HG02571 (cell line): Measurements from ENCODE around the gene ZACN.
"Not testable (repeated sequence)": the region's sequence is repeated elsewhere in the genome, so short reads cannot be mapped to it uniquely, and the experiment has no call there.

ENCODE experiments used
- ATAC-seq: cut with Tn5 transposase; IDR thresholded peaks from one replicate; pipeline ENCODE4 v1.9.1; 2021; ENCODE audit warnings: mild to moderate bottlenecking, moderate library complexity; ENCODE audit not compliant: unreplicated experiment

Gene ZACN

GRCh38 chr17:76078860-76079534, at the start of gene ZACN:
Gene ZACN (plus strand): TSS chr17:76079182. CDS start chr17:76079265, 83 bp downstream.
- ATAC-seq: no peak

- no peak for ATAC-seq
Measured at GRCh38 chr17:76032073-76032779, 46.8 kb upstream of the ZACN start.

DNA sequence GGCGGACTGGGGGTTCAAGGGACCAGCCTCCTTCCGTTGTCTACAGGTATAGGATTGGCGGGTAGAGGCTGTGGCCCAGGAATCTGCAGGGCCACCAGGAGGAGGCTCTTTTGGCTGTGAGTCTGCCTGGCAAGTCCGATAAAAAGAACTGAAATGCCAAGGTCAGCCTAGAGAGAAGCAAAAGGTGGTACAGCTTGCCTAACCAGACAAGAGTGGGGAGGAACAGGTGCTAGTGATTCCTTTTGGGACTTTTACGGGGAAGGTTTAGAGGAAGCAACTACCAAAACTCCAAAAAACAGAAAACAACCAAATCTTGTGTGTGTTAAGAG, 46.2 kb upstream of the ZACN start:
- ATAC-seq: no peak

DNA sequence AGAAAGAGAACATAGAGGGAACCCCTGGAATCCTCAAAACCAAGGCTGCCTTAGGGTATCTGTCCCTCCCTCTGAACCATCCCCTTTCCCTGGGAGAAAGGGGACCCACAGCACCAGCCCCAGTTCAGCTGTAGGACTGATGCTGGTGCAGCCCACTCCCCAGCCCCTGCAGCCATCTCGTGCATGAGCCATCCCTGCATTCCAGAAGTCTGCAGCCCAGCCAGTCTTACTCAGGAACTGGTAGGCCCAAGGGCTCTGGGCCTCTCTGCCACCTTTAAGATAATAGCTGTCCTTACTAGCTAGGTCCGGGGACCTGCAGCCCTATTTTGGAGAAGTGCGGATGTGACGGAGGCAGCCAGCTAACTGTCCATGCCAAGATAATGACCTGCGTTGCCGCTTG, 45.8 kb upstream of the ZACN start:
- ATAC-seq: no peak

DNA sequence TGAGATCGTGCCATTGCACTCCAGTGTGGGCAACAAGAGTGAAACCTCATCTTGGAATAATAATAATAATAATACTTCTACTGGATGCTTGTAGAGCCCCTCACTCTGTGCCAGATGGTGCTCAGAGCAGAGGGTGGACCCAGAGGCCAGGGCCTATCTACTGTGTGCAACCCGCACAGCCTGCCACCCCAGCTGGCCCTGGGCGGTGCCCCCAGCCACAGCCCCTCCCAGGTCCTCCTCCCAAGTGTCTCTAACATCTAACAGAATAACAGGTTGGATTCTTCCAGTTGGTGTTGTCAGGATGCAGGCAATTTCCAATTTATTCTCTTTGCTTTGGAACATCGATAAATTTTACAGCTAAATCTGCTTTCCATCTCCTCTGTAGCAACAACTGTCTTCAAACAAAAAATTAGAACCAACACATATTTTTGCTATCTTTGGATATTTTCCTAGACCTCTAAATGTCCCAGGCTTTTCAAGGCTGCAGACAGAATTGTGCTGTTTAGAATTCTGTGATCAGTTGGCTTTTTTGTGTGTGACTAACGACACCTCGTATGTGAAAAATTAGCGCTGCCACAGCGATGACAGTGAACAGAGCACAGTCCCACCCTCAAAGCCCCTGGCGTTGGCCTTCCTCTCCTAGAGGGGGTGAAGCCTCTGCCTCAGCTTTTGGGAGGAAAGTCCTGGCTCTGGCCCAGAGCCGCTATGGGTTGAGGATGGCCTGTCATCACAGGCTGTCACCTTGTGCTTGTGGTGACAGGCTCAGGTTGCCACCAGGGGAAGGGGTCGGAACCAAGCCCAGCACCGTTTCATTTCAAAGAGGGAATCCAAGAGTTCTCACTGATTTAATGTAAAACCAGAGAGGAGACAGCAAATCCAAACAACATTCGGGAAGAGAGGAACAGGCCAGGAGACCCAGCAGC, 44.3 kb upstream of the ZACN start:
- no peak for ATAC-seq

GRCh38 chr17:76036497-76037261, 42.3 kb upstream of the ZACN start:
- no peak for ATAC-seq

GRCh38 chr17:76038050-76038449, 40.9 kb upstream of the ZACN start:
- ATAC-seq: no peak

DNA sequence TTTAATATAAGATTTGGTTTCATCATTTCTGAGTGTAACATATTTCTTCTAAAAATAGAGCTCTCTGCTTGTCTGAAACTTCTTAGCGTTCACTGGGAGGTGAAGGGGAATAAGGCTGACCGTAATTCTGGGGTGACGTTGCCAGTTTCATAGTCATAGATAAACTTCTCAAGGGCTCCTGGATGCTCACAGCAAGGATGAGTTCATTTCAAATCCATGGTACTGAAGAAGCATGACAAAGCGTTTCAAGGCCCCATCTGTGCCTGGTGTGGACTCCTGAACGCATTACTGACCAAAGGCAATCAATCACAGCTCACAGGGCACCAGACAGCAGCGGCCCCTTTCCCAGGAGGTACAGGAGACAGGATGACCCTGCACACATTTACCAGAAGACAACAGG, 39.9 kb upstream of the ZACN start:
- no peak for ATAC-seq

GRCh38 chr17:76040376-76040775, 38.6 kb upstream of the ZACN start:
- no peak for ATAC-seq

- ATAC-seq: not testable (repeated sequence)
Measured at GRCh38 chr17:76042868-76043267, 36.1 kb upstream of the ZACN start.

- not testable (repeated sequence) for ATAC-seq
Measured at GRCh38 chr17:76044475-76045007, 34.4 kb upstream of the ZACN start.

GRCh38 chr17:76046064-76046463, 32.9 kb upstream of the ZACN start:
- no peak for ATAC-seq

- ATAC-seq: no peak
Measured at GRCh38 chr17:76048025-76048605, 30.9 kb upstream of the ZACN start.

- ATAC-seq: no peak
Measured at GRCh38 chr17:76048711-76049110, 30.3 kb upstream of the ZACN start.

DNA sequence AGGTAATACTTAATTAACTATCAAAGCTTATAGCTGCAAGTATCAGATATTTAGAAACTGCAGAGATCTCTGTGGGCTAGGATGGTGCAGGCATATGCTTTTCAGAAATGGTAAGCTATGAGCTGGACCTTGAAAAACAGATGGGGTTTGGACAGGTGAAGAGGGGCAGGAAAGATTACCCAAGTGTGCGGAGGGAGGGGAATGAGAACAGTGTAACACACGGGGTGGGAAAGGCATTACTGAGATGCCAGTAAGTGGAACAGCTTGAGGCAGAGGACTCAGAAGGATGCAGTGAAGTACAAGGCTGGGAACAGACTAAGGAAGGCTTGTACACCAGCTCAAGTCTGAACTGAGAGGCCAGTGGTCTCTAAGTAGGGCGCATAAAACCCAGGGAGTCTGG, 29.7 kb upstream of the ZACN start:
- no peak for ATAC-seq

GRCh38 chr17:76049836-76050537, 29.0 kb upstream of the ZACN start:
- no peak for ATAC-seq

DNA sequence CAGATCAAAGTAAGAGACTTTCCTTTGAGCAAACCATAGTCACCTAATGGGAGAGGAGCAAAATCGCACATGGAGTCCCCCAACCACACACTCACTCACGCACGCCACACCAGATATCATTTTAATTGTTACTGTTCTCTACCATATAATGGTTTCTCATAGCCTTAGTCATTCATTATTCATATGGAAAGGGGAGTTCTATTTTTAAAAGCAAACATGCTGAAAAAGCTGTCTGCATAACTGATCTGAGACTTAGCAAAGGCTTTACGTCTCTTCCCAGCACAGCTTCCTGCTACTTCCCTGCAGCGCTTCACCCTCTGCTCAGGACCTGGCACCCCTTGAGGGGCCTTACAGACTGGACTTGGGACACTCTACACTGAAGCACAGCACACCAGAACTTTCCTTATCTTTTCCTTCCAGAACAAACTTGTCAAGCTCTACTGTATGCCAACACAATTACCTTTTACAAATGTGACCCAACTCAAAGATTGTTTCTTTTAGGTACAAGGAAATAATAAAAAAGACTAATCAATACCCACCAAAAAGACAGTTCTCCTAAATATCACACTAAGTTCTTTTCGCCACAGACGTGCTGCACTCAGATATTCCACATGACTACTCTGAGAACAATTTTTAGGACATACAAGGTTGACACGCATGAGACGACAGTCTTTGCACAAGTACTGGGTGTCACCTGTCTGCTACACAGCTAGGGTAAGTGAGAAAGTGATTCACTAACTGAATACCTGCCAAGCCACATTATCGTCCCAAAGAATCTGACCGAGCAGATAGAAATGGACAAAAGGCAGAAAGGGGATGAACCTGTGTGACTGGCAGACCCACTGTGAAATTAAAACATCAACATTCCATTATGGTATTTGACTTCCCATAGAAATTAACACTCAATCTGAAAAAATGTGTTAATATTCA, 28.2 kb upstream of the ZACN start:
- ATAC-seq: no peak

- no peak for ATAC-seq
Measured at GRCh38 chr17:76051561-76051960, 27.4 kb upstream of the ZACN start.
